Frontal cortex (tissue), 4 donors: ENCODE data around the gene CRISPLD2. TPM values are rescaled to one million over a fixed set of nuclear protein-coding genes. Genes with fewer than 3 reads are reported as not detected.
"Not testable (repeated sequence)": the region's sequence is repeated elsewhere in the genome, so short reads cannot be mapped to it uniquely, and the experiment has no call there.

Experiments used
- DNase-seq, 2 donors: peaks; one replicate each; pipeline ENCODE4 v3.0.0; 2012; ENCODE audit warnings: low spot score in 2 of 2
- FAIRE-seq: peaks from 2 replicates; lab custom pipeline; 2012; peaks lifted over from hg19 to GRCh38; lab: Jason Lieb, UNC
- total RNA-seq: library from RNA; depleted of rRNA; stranded (reverse); fragments of >200 nt; gene quantifications from one replicate; pipeline ENCODE4 v1.2.3, GENCODE V29; 2014
- donor health status: control.
- donor health status: control.
- donor health status: control.

Gene CRISPLD2
- total RNA-seq, 1 donor from 2014 or later = 3.3 TPM

- peak in 1 of 2 donors; percentile 65 for DNase-seq
- FAIRE-seq = no peak
Observed at GRCh38 chr16:84922351-84923120, 102.8 kb downstream of the CRISPLD2 start.

DNA sequence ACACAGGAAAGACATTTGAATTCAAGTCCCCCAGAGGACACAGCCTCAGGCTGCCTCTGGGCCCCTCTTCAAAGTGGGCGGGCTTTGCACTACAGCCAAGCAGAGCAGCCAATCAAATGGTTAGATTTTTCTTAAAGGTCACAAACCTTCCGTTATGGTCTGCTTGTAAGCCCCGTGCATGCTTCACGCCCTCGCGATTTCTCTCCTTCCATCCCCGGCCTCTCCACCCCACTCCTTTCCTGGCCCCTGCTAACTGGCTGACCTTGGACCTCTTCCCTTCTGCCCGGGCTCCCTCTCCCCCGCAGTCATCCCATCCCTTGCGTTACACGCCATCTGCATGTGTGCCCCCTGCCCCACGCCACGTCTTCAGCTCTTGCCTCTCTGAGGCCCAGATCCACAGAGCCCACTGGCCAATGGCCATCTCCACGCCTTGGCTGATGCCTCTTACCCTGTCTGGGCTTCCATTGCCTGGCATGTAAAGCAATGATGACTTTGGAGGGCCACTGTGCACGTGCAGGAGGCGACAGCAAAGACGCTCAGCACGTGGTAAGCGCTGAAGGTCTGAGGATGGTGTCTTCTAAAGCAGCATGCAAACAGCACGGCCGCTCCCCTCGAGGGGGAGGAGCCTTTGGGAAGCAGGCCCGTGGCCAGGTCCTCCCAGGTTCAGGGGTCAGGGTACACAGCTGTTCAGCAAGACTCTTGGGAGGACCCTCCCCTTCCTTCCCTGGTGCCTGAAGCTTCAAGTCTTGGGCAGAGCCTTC is 104.7 kb downstream of the CRISPLD2 start:
- FAIRE-seq (no peak), DNase-seq (no peak)

GRCh38 chr16:84925092-84925772 is 105.4 kb downstream of the CRISPLD2 start:
- FAIRE-seq (no peak), DNase-seq (no peak)

DNA sequence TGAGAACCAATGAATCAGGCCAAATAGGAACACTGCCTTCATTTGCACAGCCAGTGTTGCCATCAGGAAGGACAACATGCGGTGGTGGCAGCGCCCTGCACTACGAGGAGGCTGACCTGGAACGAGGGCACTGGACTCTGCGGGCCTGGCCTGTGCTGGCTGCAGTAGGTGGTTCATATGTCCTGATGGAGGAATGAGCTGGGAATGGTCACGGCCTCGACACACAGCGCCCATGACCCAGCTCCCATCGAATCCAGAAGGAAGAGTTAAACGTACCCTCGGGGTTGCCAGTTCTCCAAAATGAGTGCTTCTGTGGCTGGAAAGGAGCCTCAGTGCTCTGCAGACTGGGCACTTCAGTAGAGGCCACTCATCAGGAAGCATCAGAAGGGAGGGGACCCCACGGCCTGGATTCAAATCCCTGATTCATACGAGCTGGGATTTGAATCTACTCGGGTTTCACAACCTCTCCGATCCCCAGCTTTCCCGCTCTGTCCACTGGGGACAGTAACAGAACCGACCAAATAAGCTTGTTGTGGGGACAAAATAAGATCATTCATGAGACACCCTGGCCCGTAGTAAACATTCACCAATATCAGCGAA is 106.1 kb downstream of the CRISPLD2 start:
- no peak for FAIRE-seq

GRCh38 chr16:84926462-84926861 is 106.7 kb downstream of the CRISPLD2 start:
- DNase-seq = no peak
- FAIRE-seq = no peak

More for the DNA sequence above, 106.1 kb downstream of the CRISPLD2 start:
- DNase-seq = no peak

GRCh38 chr16:84927621-84928591 is 108.1 kb downstream of the CRISPLD2 start:
- no peak for DNase-seq
- FAIRE-seq = no peak

DNA sequence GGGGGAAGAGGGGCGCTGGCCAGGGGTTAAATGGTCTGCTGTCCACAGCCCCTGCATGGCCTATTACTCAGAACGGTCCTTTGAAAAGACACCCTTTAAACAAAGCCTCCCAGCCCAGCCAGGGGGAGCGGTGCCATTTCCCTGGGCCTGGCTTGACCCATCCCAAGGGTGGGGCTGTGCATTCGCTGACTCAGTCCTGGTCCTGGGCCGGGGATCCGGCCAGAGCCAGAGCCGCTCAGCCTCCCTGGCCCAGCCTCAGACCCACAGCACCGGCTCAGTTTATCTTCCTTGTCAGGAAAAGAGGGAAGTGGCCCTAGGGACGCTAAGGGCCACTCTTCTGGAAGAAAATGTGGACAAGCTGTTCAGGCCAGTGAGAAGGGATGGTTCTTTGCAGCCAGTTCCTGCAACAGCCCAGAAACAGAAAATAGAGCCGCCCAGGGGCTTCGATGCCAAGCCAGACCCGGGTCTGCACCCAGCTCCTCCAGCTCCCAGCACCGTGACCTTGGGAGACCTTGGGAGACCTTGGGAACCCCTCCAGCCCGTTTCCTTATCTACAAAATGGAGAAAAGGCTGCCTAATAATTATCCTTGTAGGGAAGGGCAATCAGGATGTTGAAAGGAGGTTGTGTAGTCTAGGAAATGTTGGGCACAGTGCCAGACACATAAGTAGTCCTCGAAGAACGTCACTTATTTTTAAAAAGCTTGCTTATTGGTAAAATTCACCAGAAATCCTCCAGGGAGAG is 109.1 kb downstream of the CRISPLD2 start:
- no peak for FAIRE-seq
- DNase-seq = no peak

DNA sequence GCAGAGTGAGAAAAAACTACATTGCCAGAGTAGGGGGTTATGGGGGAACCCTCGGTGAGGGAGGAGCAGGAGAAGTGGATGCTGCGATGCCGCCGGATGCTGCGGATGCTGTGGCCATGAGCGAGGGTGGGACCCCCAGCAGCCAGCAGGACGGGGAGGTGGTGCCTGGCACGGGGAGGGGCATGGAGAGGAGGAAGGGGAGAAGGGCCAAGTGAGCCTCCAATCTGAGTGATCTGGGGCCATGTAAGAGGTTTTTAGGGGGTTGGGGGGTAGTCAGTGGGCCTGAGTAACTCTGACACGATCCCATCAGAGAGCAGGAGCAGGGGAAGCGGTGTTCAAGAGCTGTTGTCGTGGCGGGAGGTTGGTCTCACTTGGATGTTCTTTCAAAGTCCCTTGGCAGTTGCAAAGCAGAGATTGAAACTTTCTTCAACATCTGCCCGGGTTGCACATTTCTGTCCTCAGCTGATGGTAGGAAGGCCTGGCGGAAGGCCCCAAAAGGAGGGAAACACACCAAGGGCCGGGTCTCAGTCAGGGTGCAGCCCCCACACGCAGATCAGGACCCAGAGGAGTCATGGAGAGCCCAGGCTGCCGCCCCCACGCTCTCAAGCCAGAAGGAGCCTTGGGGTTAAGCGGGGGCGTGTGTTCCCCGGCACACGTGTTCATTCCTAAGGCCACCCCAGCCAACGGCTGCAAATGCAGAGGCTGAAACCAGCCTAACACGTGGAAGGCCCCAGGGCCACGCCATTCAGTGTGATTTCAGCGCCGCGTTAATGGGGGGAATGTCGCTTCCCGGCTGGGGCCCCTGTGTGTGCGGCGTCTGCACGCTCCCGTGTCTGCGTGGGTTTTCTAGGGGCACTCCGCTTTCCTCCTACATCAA is 109.9 kb downstream of the CRISPLD2 start:
- FAIRE-seq = no peak
- no peak for DNase-seq

GRCh38 chr16:84930298-84931106 is 110.7 kb downstream of the CRISPLD2 start:
- DNase-seq = no peak
- no peak for FAIRE-seq

DNA sequence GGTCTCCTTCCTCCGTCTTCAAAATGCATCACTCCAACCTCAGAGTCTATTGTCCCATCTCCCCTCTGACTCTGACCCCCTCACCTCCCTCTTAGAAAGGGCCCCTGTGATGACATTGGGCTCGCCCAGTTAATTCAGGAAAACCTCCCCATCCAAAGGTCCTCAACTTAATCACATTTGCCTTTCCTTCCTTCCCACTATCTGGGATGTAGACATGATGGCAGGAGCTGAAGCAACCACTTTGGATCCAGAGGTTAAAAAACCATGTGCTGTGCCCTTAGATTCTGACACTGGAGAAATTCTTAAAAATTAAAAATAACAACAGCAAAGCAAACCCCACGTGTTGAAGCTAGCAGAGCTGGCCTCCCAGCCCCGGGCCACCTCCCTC is 111.3 kb downstream of the CRISPLD2 start:
- no peak for DNase-seq
- no peak for FAIRE-seq

- DNase-seq (no peak), FAIRE-seq (no peak)
Observed at GRCh38 chr16:84931506-84931905, 111.7 kb downstream of the CRISPLD2 start.

DNA sequence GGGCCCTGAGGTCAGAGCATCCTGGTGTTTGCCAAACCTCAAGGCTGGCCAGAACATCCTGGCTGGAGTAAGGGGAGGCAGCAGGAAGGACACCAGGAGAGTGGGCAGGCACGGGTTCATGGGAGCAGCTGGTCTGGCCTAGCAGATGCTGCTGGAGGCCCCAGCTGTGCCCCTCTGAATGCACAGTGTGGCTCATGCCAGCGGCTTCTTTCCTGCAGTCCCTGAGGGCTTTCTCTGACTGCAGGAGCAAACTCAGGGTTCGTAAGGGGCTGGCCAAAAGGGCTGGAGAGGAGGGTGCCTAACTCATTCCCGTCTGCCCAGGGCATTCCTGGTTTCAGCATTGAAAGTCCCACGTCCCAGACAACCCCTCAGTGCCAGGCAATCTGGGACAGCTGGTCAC is 112.9 kb downstream of the CRISPLD2 start:
- FAIRE-seq = no peak
- DNase-seq = no peak

- FAIRE-seq (no peak), DNase-seq (peak; percentile 64 to 78)
Observed at GRCh38 chr16:84933774-84934631, 114.2 kb downstream of the CRISPLD2 start.

GRCh38 chr16:84937196-84938005 is 117.6 kb downstream of the CRISPLD2 start:
- DNase-seq (no peak), FAIRE-seq (no peak)

- DNase-seq, FAIRE-seq: not testable (repeated sequence)
Observed at GRCh38 chr16:84938616-84939015, 118.8 kb downstream of the CRISPLD2 start.
